HEK293T (cell line): ENCODE measurements around the gene SCAMP4.

Experiments
- CTCF ChIA-PET: fragments of 350-600 bp; formaldehyde crosslinking; extraction: SDS; loops from one replicate; lab custom pipeline; 2021; ENCODE audit warnings: antibody characterized with exemption, inconsistent platforms; lab: Yijun Ruan, JAX
- POLR2A ChIA-PET: fragments of 350-600 bp; formaldehyde crosslinking; extraction: SDS; loops from one replicate; lab custom pipeline; 2020; ENCODE audit warnings: antibody characterized with exemption, inconsistent platforms; lab: Yijun Ruan, JAX
- DNase-seq: peaks from one replicate; pipeline ENCODE4 v3.0.0; 2012; ENCODE audit warnings: mixed read lengths; ENCODE audit errors: extremely low spot score
- ARNT ChIP-seq: fragments of 450-650 bp; IDR thresholded peaks from 2 replicates; pipeline ENCODE4 v1.6.1; 2017; ENCODE audit warnings: mild to moderate bottlenecking
- BHLHE40 ChIP-seq: fragments of 450-650 bp; IDR thresholded peaks from 2 replicates; pipeline ENCODE4 v1.6.1; 2016; ENCODE audit warnings: mild to moderate bottlenecking, moderate library complexity, borderline replicate concordance
- CTBP1 ChIP-seq: fragments of 450-650 bp; IDR thresholded peaks from 2 replicates; pipeline ENCODE4 v1.6.1; 2016; ENCODE audit warnings: borderline replicate concordance
- ELF4 ChIP-seq: fragments of 450-650 bp; IDR thresholded peaks from 2 replicates; pipeline ENCODE4 v1.6.1; 2017; ENCODE audit warnings: antibody characterized with exemption
- FOXA1 ChIP-seq: fragments of 450-650 bp; IDR thresholded peaks from 2 replicates; pipeline ENCODE4 v1.6.1; 2016; ENCODE audit warnings: mild to moderate bottlenecking
- FOXK2 ChIP-seq: fragments of 450-650 bp; IDR thresholded peaks from 2 replicates; pipeline ENCODE4 v1.6.1; 2016; ENCODE audit warnings: mild to moderate bottlenecking
- FOXM1 ChIP-seq: fragments of 450-650 bp; IDR thresholded peaks from 2 replicates; pipeline ENCODE4 v1.6.1; 2017; ENCODE audit warnings: mild to moderate bottlenecking, borderline replicate concordance
- HDGF ChIP-seq: fragments of 450-650 bp; IDR thresholded peaks from 2 replicates; pipeline ENCODE4 v1.6.1; 2017; ENCODE audit warnings: antibody characterized with exemption, borderline replicate concordance
- L3MBTL2 ChIP-seq: fragments of 450-650 bp; conservative IDR thresholded peaks from 2 replicates; pipeline ENCODE4 v1.6.1; 2016; ENCODE audit warnings: mild to moderate bottlenecking
- LEF1 ChIP-seq: fragments of 450-650 bp; IDR thresholded peaks from 2 replicates; pipeline ENCODE4 v1.6.1; 2017; ENCODE audit warnings: mild to moderate bottlenecking, borderline replicate concordance
- NFRKB ChIP-seq: fragments of 450-650 bp; IDR thresholded peaks from 2 replicates; pipeline ENCODE4 v1.6.1; 2016; ENCODE audit warnings: mild to moderate bottlenecking, moderate library complexity
- PKNOX1 ChIP-seq: fragments of 450-650 bp; IDR thresholded peaks from 2 replicates; pipeline ENCODE4 v1.6.1; 2016
- SP1 ChIP-seq: fragments of 450-650 bp; IDR thresholded peaks from 2 replicates; pipeline ENCODE4 v1.6.1; 2017
- SUZ12 ChIP-seq: fragments of 450-650 bp; IDR thresholded peaks from 2 replicates; pipeline ENCODE4 v1.6.1; 2016; ENCODE audit warnings: mild to moderate bottlenecking
- TARDBP ChIP-seq: fragments of 450-650 bp; IDR thresholded peaks from 2 replicates; pipeline ENCODE4 v1.6.1; 2016
- ZNF384 ChIP-seq: fragments of 450-650 bp; IDR thresholded peaks from 2 replicates; pipeline ENCODE4 v1.6.1; 2016

SCAMP4 gene

GRCh38 chr19:1936916-1937610, 31.9 kb downstream of the SCAMP4 start:
- TF ChIP-seq ARNT = no peak
- TF ChIP-seq SUZ12 = no peak
- no peak for TF ChIP-seq BHLHE40
- TF ChIP-seq NFRKB = no peak
- no peak for TF ChIP-seq LEF1
- TF ChIP-seq FOXK2 = no peak
- no peak for TF ChIP-seq CTBP1
- TF ChIP-seq FOXM1 = no peak
- TF ChIP-seq SP1 = no peak
- ChIA-PET CTCF (no interaction called here), POLR2A (interaction anchor here (0.7 kb wide), 1 partner anchor 122 kb away, joined by 3 read pairs; no protein-coding TSS in a partner anchor)
- DNase-seq = no peak

- TF ChIP-seq PKNOX1 (no peak), HDGF (no peak), NFRKB (no peak), L3MBTL2 (no peak), BHLHE40 (no peak), FOXK2 (no peak), FOXM1 (no peak), SP1 (no peak), SUZ12 (no peak), FOXA1 (no peak), LEF1 (no peak), TARDBP (no peak), ZNF384 (no peak), ARNT (no peak), ELF4 (no peak)
- ChIA-PET CTCF (no interaction called here), POLR2A (no interaction called here)
- no peak for DNase-seq
These were observed 32.9 kb downstream of the SCAMP4 start for GRCh38 chr19:1938071-1938470.

GRCh38 chr19:1941146-1942077, 36.2 kb downstream of the SCAMP4 start, which contains the start of gene CSNK1G2:
TSS of gene CSNK1G2 (plus strand) at chr19:1941172. CDS start at chr19:1969773, 28,601 bp downstream.
- CTCF ChIA-PET = no interaction called here
- no peak for DNase-seq
- POLR2A ChIA-PET = no interaction called here
- TF ChIP-seq LEF1 = no peak
- no peak for TF ChIP-seq L3MBTL2
- TF ChIP-seq NFRKB = no peak
- TF ChIP-seq CTBP1 = no peak
- TF ChIP-seq SUZ12 = no peak
- no peak for TF ChIP-seq FOXM1
- no peak for TF ChIP-seq FOXA1
- no peak for TF ChIP-seq ELF4
- no peak for TF ChIP-seq FOXK2
- TF ChIP-seq SP1 = no peak
- no peak for TF ChIP-seq BHLHE40
- no peak for TF ChIP-seq ARNT
- TF ChIP-seq PKNOX1 = no peak
- no peak for TF ChIP-seq HDGF

GRCh38 chr19:1942078-1942933, 37.1 kb downstream of the SCAMP4 start:
- TF ChIP-seq HDGF (no peak), SP1 (no peak), SUZ12 (no peak), FOXK2 (no peak), FOXM1 (no peak), TARDBP (no peak), ELF4 (no peak), FOXA1 (no peak)
- DNase-seq = peak; percentile 69
- ChIA-PET POLR2A (no interaction called here), CTCF (interaction anchor here (0.5 kb wide), 1 partner anchor 822 kb away, joined by 5 read pairs; no protein-coding TSS in a partner anchor)

GRCh38 chr19:1942934-1943555, 37.8 kb downstream of the SCAMP4 start:
- ChIA-PET CTCF (interaction anchor here (0.5 to 0.6 kb wide), 2 partner anchors 374 to 823 kb away, joined by 3 to 5 read pairs; no protein-coding TSS in a partner anchor), POLR2A (no interaction called here)
- no peak for TF ChIP-seq FOXA1
- no peak for TF ChIP-seq PKNOX1
- TF ChIP-seq HDGF = no peak
- TF ChIP-seq LEF1 = no peak
- no peak for TF ChIP-seq FOXM1
- no peak for TF ChIP-seq L3MBTL2
- no peak for TF ChIP-seq TARDBP
- no peak for TF ChIP-seq ZNF384
- DNase-seq = no peak
